ENCODE measurements around the gene STAM.
"Not testable (repeated sequence)": the region's sequence is repeated elsewhere in the genome, so short reads cannot be mapped to it uniquely, and the experiment has no call there.

The STAM gene

GRCh38 chr10:17643755-17644484 is at the start of gene STAM:
TSS of gene STAM (plus strand) at chr10:17644151. CDS start at chr10:17644340, 189 bp downstream.
- peak; percentile 92 for DNase-seq

- no peak for DNase-seq
Observed at GRCh38 chr10:17597386-17597785, 46.6 kb upstream of the STAM start.

- DNase-seq = peak; percentile 33
Observed at GRCh38 chr10:17599089-17599488, 44.9 kb upstream of the STAM start.

- DNase-seq = no peak
Observed at GRCh38 chr10:17605936-17606335, 38.0 kb upstream of the STAM start.

- no peak for DNase-seq
Observed at GRCh38 chr10:17606547-17607040, 37.4 kb upstream of the STAM start.

GRCh38 chr10:17607060-17607459 is 36.9 kb upstream of the STAM start:
- no peak for DNase-seq

- peak; percentile 63 for DNase-seq
Observed at GRCh38 chr10:17607603-17608332, 36.2 kb upstream of the STAM start.

GRCh38 chr10:17609523-17610079 is 34.4 kb upstream of the STAM start:
- no peak for DNase-seq

- peak; percentile 80 for DNase-seq
Observed at GRCh38 chr10:17616403-17617030, 27.4 kb upstream of the STAM start.

- peak; percentile 88 for DNase-seq
Observed at GRCh38 chr10:17617031-17617911, 26.7 kb upstream of the STAM start, which contains the start of gene HACD1. TSS of gene HACD1 (minus strand) at chr10:17617374. CDS start at chr10:17617339, 35 bp downstream.

- peak; percentile 15 for DNase-seq
Observed at GRCh38 chr10:17622061-17622460, 21.9 kb upstream of the STAM start.

- no peak for DNase-seq
Observed at GRCh38 chr10:17624996-17625395, 19.0 kb upstream of the STAM start.

- no peak for DNase-seq
Observed at GRCh38 chr10:17626656-17627055, 17.3 kb upstream of the STAM start.

GRCh38 chr10:17632590-17632989 is 11.4 kb upstream of the STAM start:
- DNase-seq = not testable (repeated sequence)

GRCh38 chr10:17633353-17633752 is 10.6 kb upstream of the STAM start:
- DNase-seq = no peak

- no peak for DNase-seq
Observed at GRCh38 chr10:17637869-17638268, 6.1 kb upstream of the STAM start.

GRCh38 chr10:17640331-17640816 is 3.6 kb upstream of the STAM start:
- DNase-seq = no peak

- peak; percentile 84 for DNase-seq
Observed at GRCh38 chr10:17643339-17643754, 604 bp upstream of the STAM start.

- DNase-seq = peak; percentile 39
Observed at GRCh38 chr10:17644485-17644943, 563 bp downstream of the STAM start.

GRCh38 chr10:17645621-17646345 is 1.8 kb downstream of the STAM start:
- no peak for DNase-seq

- no peak for DNase-seq
Observed at GRCh38 chr10:17647326-17647725, 3.4 kb downstream of the STAM start.
